GM12892 (cell line): Measurements from ENCODE around the gene STAB2.

Source experiments
- POLR2A ChIP-seq: IDR thresholded peaks from 2 replicates; pipeline ENCODE4 v1.6.1; 2011; ENCODE audit warnings: low read depth, low read length, control low read depth
- POLR2AphosphoS5 ChIP-seq: IDR thresholded peaks from 2 replicates; pipeline ENCODE4 v1.6.1; 2011; ENCODE audit warnings: low read depth, low read length, control low read depth

DNA sequence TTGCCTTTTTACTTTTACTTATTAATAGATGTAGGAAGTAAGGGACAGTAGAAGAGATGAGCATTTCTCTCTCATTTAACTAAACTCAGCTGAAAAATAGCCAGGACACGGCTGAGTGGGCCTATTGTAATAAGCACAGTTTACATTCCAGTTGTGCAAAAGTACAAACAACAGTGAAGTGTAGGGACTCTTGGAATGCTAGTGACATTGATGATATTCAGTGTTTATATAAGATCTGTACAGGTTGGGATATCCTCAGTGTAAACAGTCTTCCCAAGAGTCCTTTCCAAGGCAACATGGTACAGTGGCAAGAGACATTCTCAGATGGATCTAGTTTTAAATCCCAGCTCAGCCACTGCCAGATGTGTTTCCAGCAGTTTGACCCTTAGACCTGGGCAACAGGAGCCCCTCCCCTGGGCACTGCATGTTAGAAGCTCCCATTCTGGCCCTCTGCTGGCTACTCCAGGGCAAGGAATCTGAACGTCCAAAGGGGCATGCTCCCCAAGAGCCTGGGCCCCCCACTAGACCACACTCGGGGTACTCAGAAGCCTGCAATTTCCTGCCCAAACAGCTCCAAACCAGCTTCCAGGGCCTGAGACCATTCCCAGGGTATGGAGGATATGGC lies 55.3 kb downstream of the STAB2 start:
- no peak for TF ChIP-seq POLR2A
- no peak for TF ChIP-seq POLR2AphosphoS5
